H9 (cell line): ENCODE results near the gene SPAG17. TPM values are rescaled to one million over a fixed set of nuclear protein-coding genes. Genes with fewer than 3 reads are reported as not detected.

ENCODE experiments used
- DNase-seq: peaks from one replicate; pipeline ENCODE4 v3.0.0-alpha.2; 2017
- H2AFZ ChIP-seq: one replicate; pipeline ENCODE4 v1.6.1; 2013; ENCODE audit warnings: mild to moderate bottlenecking, low read length, control low read depth, moderate library complexity
- H2AK5ac ChIP-seq: 2 replicates; pipeline ENCODE4 v1.6.1; 2013; ENCODE audit warnings: low read length, control low read depth, mixed read lengths; ENCODE audit not compliant: insufficient read length
- H2BK120ac ChIP-seq: one replicate; pipeline ENCODE4 v1.6.1; 2013; ENCODE audit warnings: low read depth, mild to moderate bottlenecking, low read length, control low read depth, inconsistent platforms; ENCODE audit not compliant: poor library complexity, severe bottlenecking
- H2BK12ac ChIP-seq: 2 replicates; pipeline ENCODE4 v1.6.1; 2013; ENCODE audit warnings: low read length, control low read depth, mixed read lengths, low read depth; ENCODE audit not compliant: insufficient read length
- H2BK15ac ChIP-seq: 2 replicates; pipeline ENCODE4 v1.6.1; 2013; ENCODE audit warnings: low read depth, low read length, control low read depth
- H2BK20ac ChIP-seq: one replicate; pipeline ENCODE4 v1.6.1; 2013; ENCODE audit warnings: low read depth, mild to moderate bottlenecking, low read length, control low read depth, inconsistent platforms; ENCODE audit not compliant: poor library complexity, severe bottlenecking
- H2BK5ac ChIP-seq: 2 replicates; pipeline ENCODE4 v1.6.1; 2013; ENCODE audit warnings: low read length, control low read depth, mixed read lengths; ENCODE audit not compliant: insufficient read length
- H3K14ac ChIP-seq: 2 replicates; pipeline ENCODE4 v1.6.1; 2013; ENCODE audit warnings: low read length, control low read depth; ENCODE audit not compliant: insufficient read depth
- H3K18ac ChIP-seq: 2 replicates; pipeline ENCODE4 v1.6.1; 2013; ENCODE audit warnings: low read depth, mild to moderate bottlenecking, mixed read lengths, low read length, control low read depth; ENCODE audit not compliant: insufficient read length
- H3K23ac ChIP-seq: 2 replicates; pipeline ENCODE4 v1.6.1; 2013; ENCODE audit warnings: low read length, control low read depth, mixed read lengths, low read depth; ENCODE audit not compliant: insufficient read length
- H3K23me2 ChIP-seq: 2 replicates; pipeline ENCODE4 v1.6.1; 2013; ENCODE audit warnings: low read depth, mild to moderate bottlenecking, mixed read lengths, low read length, control low read depth; ENCODE audit not compliant: insufficient read length, poor library complexity, severe bottlenecking
- H3K27ac ChIP-seq: 2 replicates; pipeline ENCODE4 v1.5.1; 2013; ENCODE audit warnings: low read length, control low read depth, mixed read lengths, low read depth; ENCODE audit not compliant: insufficient read length
- H3K27me3 ChIP-seq: 2 replicates; pipeline ENCODE4 v1.6.1; 2013; ENCODE audit warnings: low read length, control low read depth, inconsistent platforms; ENCODE audit not compliant: insufficient read depth
- H3K4ac ChIP-seq: 2 replicates; pipeline ENCODE4 v1.6.1; 2013; ENCODE audit warnings: low read depth, mild to moderate bottlenecking, control low read depth, inconsistent platforms, low read length, moderate library complexity
- H3K4me1 ChIP-seq: 2 replicates; pipeline ENCODE4 v1.6.1; 2013; ENCODE audit warnings: low read length, control low read depth, inconsistent platforms; ENCODE audit not compliant: insufficient read depth
- H3K4me2 ChIP-seq: 2 replicates; pipeline ENCODE4 v1.6.1; 2013; ENCODE audit warnings: low read length, control low read depth, mixed read lengths; ENCODE audit not compliant: insufficient read length, insufficient read depth
- H3K56ac ChIP-seq: 2 replicates; pipeline ENCODE4 v1.6.1; 2013; ENCODE audit warnings: low read depth, mild to moderate bottlenecking, mixed read lengths, low read length, control low read depth; ENCODE audit not compliant: insufficient read length
- H3K79me1 ChIP-seq: 2 replicates; pipeline ENCODE4 v1.6.1; 2013; ENCODE audit warnings: low read depth, mild to moderate bottlenecking, moderate library complexity, low read length, control low read depth, inconsistent platforms; ENCODE audit not compliant: insufficient read depth, poor library complexity, severe bottlenecking
- H3K79me2 ChIP-seq: 2 replicates; pipeline ENCODE4 v1.6.1; 2013; ENCODE audit warnings: low read length, control low read depth, inconsistent platforms; ENCODE audit not compliant: insufficient read depth
- H3K9ac ChIP-seq: 2 replicates; pipeline ENCODE4 v1.6.1; 2013; ENCODE audit warnings: low read length, control low read depth, mixed read lengths; ENCODE audit not compliant: insufficient read length; ENCODE audit errors: extremely low read depth
- H3K9me3 ChIP-seq: one replicate; pipeline ENCODE4 v1.6.1; 2013; ENCODE audit warnings: low read depth, low read length, inconsistent platforms; ENCODE audit not compliant: control insufficient read depth
- H3T11ph ChIP-seq: one replicate; pipeline ENCODE4 v1.6.1; 2013; ENCODE audit warnings: mild to moderate bottlenecking, low read length, control low read depth, inconsistent platforms
- H4K20me1 ChIP-seq: one replicate; pipeline ENCODE4 v1.6.1; 2013; ENCODE audit not compliant: control insufficient read depth, insufficient read length, insufficient read depth
- H4K5ac ChIP-seq: 2 replicates; pipeline ENCODE4 v1.6.1; 2013; ENCODE audit warnings: low read depth, mild to moderate bottlenecking, mixed read lengths, low read length, control low read depth; ENCODE audit not compliant: insufficient read length
- H4K8ac ChIP-seq: replicated peaks from 2 replicates; pipeline ENCODE4 v1.6.1; 2013; ENCODE audit warnings: low read length, control low read depth, mixed read lengths, low read depth; ENCODE audit not compliant: insufficient read length
- H4K91ac ChIP-seq: 2 replicates; pipeline ENCODE4 v1.6.1; 2013; ENCODE audit warnings: low read depth, mild to moderate bottlenecking, moderate library complexity, mixed read lengths, low read length, control low read depth; ENCODE audit not compliant: insufficient read length
- H3K27ac Mint-ChIP-seq, 3 experiments: 2 replicates in 2 of 3; 3 replicates in 1 of 3; pipeline ENCODE4 v1.8.0; 2020 to 2021; ENCODE audit warnings: mixed read lengths in 3 of 3, mild to moderate bottlenecking in 1 of 3, moderate library complexity in 1 of 3
- H3K27me3 Mint-ChIP-seq: 2 replicates; pipeline ENCODE4 v1.8.0; 2021; ENCODE audit warnings: low read depth, mild to moderate bottlenecking, moderate library complexity, mixed read lengths
- H3K36me3 Mint-ChIP-seq, 3 experiments: 2 replicates in 2 of 3; 3 replicates in 1 of 3; pipeline ENCODE4 v1.8.0; 2020 to 2021; ENCODE audit warnings: low read depth in 3 of 3, mixed read lengths in 3 of 3; ENCODE audit not compliant: insufficient read depth in 1 of 3
- H3K4me1 Mint-ChIP-seq, 2 experiments: 2 replicates each; pipeline ENCODE4 v1.8.0; 2020; ENCODE audit warnings: mixed read lengths in 2 of 2
- H3K4me3 Mint-ChIP-seq, 2 experiments: 2 replicates in 1 of 2; 3 replicates in 1 of 2; pipeline ENCODE4 v1.8.0; 2020 to 2021; ENCODE audit warnings: mild to moderate bottlenecking in 2 of 2, mixed read lengths in 2 of 2, moderate library complexity in 1 of 2
- H3K9me3 Mint-ChIP-seq, 2 experiments: 2 replicates in 1 of 2; 3 replicates in 1 of 2; pipeline ENCODE4 v1.8.0; 2020; ENCODE audit warnings: mild to moderate bottlenecking in 2 of 2, mixed read lengths in 2 of 2, moderate library complexity in 1 of 2
- WGBS: extraction: QIAGEN DNeasy Blood & Tissue Kit; methylation state at CpG from one replicate; pipeline ENCODE4 v1.1.7; 2013; ENCODE audit warnings: missing lambda C conversion rate, low lambda C conversion rate, mixed read lengths; ENCODE audit not compliant: insufficient read length; ENCODE audit errors: extremely low coverage; 5-methylcytosine and 5-hydroxymethylcytosine counted together
- total RNA-seq: library from RNA; stranded (reverse); gene quantifications from 2 replicates; pipeline ENCODE4 v1.2.1, GENCODE V29; 2021
- TF ChIP-seq, protein P1 (sequence below): fragments of 200-600 bp; sonication (generic); conservative IDR thresholded peaks from 3 replicates; pipeline ENCODE4 v1.8.0; 2021; ENCODE audit warnings: antibody characterized with exemption, mild to moderate bottlenecking

SPAG17 gene
- total RNA-seq, 1 experiment from 2014 or later, result 0.37 TPM

DNA sequence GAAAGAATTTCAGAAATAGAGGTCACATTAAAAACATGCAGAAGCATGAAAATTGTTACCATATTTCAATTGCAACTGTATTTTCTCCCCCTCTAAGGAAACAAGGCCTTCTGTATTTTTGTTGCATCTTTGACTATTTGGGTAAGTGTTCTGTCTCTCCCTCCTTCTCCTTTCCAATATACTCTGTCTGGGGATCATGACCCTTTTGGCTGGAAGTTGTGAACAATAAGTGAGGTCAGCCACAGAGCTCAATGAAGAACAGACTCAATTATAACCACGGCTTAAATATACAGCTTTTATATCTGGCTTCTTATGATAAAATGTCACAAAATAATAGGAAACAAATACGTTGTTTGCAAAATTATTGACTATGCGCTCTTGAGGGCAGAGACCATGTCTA, 47.1 kb downstream of the SPAG17 start:
- Histone ChIP-seq H3K4me2 (no peak overlapping the region), H4K8ac (no peak overlapping the region), H3K9me3 (no peaks in the 10 kb centered on the region), H3T11ph (no peak overlapping the region), H4K91ac (no peak overlapping the region), H3K4me1 (peaks cover 7% of the 10 kb centered on the region; the same call in 1 of the 2 replicates), H2AK5ac (no peak overlapping the region), H3K4ac (no peak overlapping the region), H2BK15ac (no peak overlapping the region), H2BK20ac (no peak overlapping the region), H3K18ac (no peak overlapping the region), H3K9ac (no peak overlapping the region), H4K5ac (no peak overlapping the region), H2BK120ac (no peak overlapping the region), H3K27ac (no peak overlapping the region), H3K27me3 (no peaks in the 10 kb centered on the region), H3K79me1 (no peaks in the 10 kb centered on the region), H2BK12ac (no peak overlapping the region), H4K20me1 (no peaks in the 10 kb centered on the region), H3K23me2 (no peaks in the 10 kb centered on the region), H2BK5ac (no peak overlapping the region), H3K23ac (no peak overlapping the region), H3K56ac (no peak overlapping the region), H3K79me2 (no peaks in the 10 kb centered on the region), H3K14ac (no peak overlapping the region), H2AFZ (no peak overlapping the region)
- peaks cover 0 to 3% (median 0%) of the 10 kb centered on the region in 3 experiments; a peak in 1 of 7 replicates for H3K36me3 Mint-ChIP-seq
- no CpG with 5 or more reads among the region's 3 CpGs for WGBS
- no peak overlapping the region for H3K4me3 Mint-ChIP-seq
- H3K27ac Mint-ChIP-seq, result no peak overlapping the region
- TF ChIP-seq, protein P1, sequence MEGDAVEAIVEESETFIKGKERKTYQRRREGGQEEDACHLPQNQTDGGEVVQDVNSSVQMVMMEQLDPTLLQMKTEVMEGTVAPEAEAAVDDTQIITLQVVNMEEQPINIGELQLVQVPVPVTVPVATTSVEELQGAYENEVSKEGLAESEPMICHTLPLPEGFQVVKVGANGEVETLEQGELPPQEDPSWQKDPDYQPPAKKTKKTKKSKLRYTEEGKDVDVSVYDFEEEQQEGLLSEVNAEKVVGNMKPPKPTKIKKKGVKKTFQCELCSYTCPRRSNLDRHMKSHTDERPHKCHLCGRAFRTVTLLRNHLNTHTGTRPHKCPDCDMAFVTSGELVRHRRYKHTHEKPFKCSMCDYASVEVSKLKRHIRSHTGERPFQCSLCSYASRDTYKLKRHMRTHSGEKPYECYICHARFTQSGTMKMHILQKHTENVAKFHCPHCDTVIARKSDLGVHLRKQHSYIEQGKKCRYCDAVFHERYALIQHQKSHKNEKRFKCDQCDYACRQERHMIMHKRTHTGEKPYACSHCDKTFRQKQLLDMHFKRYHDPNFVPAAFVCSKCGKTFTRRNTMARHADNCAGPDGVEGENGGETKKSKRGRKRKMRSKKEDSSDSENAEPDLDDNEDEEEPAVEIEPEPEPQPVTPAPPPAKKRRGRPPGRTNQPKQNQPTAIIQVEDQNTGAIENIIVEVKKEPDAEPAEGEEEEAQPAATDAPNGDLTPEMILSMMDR, result no peak
- peaks cover 11 to 20% of the 10 kb centered on the region in 2 experiments for H3K4me1 Mint-ChIP-seq
- H3K27me3 Mint-ChIP-seq, result no peaks in the 10 kb centered on the region
- peaks cover 0 to 6% of the 10 kb centered on the region in 2 experiments; a peak in 2 of 5 replicates for H3K9me3 Mint-ChIP-seq
- no peak for DNase-seq
